ENCODE data around the gene UGT1A8. TPM values are rescaled to one million over a fixed set of nuclear protein-coding genes. Genes with fewer than 3 reads are reported as not detected.

UGT1A8 gene
- total and polyA plus RNA-seq, 2 donors (not counting 3 experiments of a cell fraction or from before 2014, with no cell fraction given), result not detected

GRCh38 chr2:233760043-233760442 is 142.6 kb downstream of the UGT1A8 start, which contains the start of gene UGT1A1:
TSS of gene UGT1A1 (plus strand) at chr2:233760270. CDS start at chr2:233760288, 18 bp downstream.
- CTCF ChIA-PET, result no interaction called here
- no peak for FAIRE-seq
- no peaks in the 10 kb centered on the region for H3K79me2 ChIP-seq (ENCODE audit: control insufficient read depth, insufficient read depth, low read length)
- H3K36me3 ChIP-seq (ENCODE audit: control insufficient read depth in 2 of 2, extremely low read depth in 1 of 2, insufficient read depth in 2 of 2, low read length in 2 of 2), result no peaks in the 10 kb centered on the region
- no peak for DNase-seq (ENCODE audit: low read depth, low spot score)
- no peaks in the 10 kb centered on the region for H4K20me1 ChIP-seq (replicated peaks; ENCODE audit: control insufficient read depth, extremely low read depth, insufficient read depth, low read length)
- H2AFZ ChIP-seq (ENCODE audit: low read depth, low read length), result no peak within 1 kb of the TSS
- intact Hi-C loops (cut with micrococcal nuclease) (no loop called here), dilution Hi-C loops (cut with MboI; ENCODE audit: extremely low pct_ligation_motif_present, low sequenced_read_pairs) (no loop called here)
- POLR2A ChIA-PET, result no interaction called here
- H3K9ac ChIP-seq (replicated peaks; ENCODE audit: extremely low read depth, insufficient read depth, low read length), result no peak within 1 kb of the TSS
- H3K9me1 ChIP-seq (replicated peaks; ENCODE audit: control insufficient read depth, extremely low read depth, insufficient read depth, low read length), result no peaks in the 10 kb centered on the region
- no peak for TF ChIP-seq FOS (IDR thresholded peaks at IDR 0.05; ENCODE audit: borderline replicate concordance, insufficient read depth, low read length)
- no peak for TF ChIP-seq GATA2 (IDR thresholded peaks at IDR 0.05; ENCODE audit: insufficient read depth, insufficient read length, low read depth, low read length)
- TF ChIP-seq EZH2 (IDR thresholded peaks at IDR 0.05; ENCODE audit: borderline replicate concordance, low read depth, low read length, severe bottlenecking), result no peak
- H3K4me2 ChIP-seq (ENCODE audit: insufficient read depth, low read length), result no peak within 1 kb of the TSS
- no peak within 1 kb of the TSS for H3K4me3 ChIP-seq (replicated peaks in 1 of 3; ENCODE audit: insufficient read depth in 1 of 3, low read depth in 1 of 3, low read length in 3 of 3)
- H3K27me3 ChIP-seq (ENCODE audit: control insufficient read depth in 2 of 2, insufficient read depth in 2 of 2, low read length in 2 of 2), result peaks cover 1 to 6% of the 10 kb centered on the region in 2 experiments
- H3K9me3 ChIP-seq (replicated peaks; ENCODE audit: control insufficient read depth, insufficient read depth, low read length), result no peaks in the 10 kb centered on the region
- H3K4me1 ChIP-seq (ENCODE audit: control insufficient read depth, extremely low read depth, insufficient read depth, low read length), result no peaks in the 10 kb centered on the region
- H3K27ac ChIP-seq (ENCODE audit: insufficient read depth, low read depth, low read length), result no peak within 1 kb of the TSS
- BruUV-seq (replicated peaks), result no TSS peak

DNA sequence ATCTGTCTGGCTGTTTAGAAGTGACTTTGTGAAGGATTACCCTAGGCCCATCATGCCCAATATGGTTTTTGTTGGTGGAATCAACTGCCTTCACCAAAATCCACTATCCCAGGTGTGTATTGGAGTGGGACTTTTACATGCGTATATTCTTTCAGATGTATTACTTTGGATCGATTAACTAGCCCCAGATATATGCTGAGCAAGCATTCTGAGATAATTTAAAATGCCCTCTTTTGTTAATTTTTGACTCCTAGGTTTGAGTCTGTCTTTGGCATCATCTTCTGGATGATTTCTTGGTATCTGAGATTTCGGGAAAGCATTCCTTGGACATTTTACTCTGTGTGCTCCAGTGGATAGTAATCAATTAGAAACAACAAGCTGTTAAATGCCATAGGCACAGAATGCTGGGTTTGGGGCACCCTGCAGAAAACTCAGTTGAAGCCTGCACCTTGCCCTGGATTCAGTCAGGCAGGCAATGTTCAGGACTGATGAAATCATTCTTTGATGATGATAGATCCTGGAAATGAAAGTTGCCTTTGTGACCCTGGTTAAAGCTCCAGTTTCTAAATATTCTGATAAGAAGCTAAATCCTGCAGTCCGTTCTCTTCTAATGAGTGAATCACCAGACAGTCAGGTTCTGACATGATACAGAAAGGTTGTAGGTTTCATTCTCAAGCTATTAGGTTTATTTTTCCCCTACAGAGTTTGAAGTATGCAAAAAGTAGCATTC is 143.8 kb downstream of the UGT1A8 start:
- Histone ChIP-seq H3K4me1 (ENCODE audit: control insufficient read depth, extremely low read depth, insufficient read depth, low read length) (no peaks in the 10 kb centered on the region), H3K36me3 (ENCODE audit: control insufficient read depth in 2 of 2, extremely low read depth in 1 of 2, insufficient read depth in 2 of 2, low read length in 2 of 2) (no peaks in the 10 kb centered on the region), H4K20me1 (replicated peaks; ENCODE audit: control insufficient read depth, extremely low read depth, insufficient read depth, low read length) (no peaks in the 10 kb centered on the region), H3K9me3 (replicated peaks; ENCODE audit: control insufficient read depth, insufficient read depth, low read length) (no peaks in the 10 kb centered on the region), H3K27me3 (ENCODE audit: control insufficient read depth in 2 of 2, insufficient read depth in 2 of 2, low read length in 2 of 2) (peaks cover 1 to 6% of the 10 kb centered on the region in 2 experiments), H3K27ac (ENCODE audit: insufficient read depth, low read depth, low read length) (no peak overlapping the region), H3K4me2 (ENCODE audit: insufficient read depth, low read length) (no peak overlapping the region), H3K4me3 (replicated peaks in 1 of 3; ENCODE audit: insufficient read depth in 1 of 3, low read depth in 1 of 3, low read length in 3 of 3) (no peak overlapping the region), H3K9me1 (replicated peaks; ENCODE audit: control insufficient read depth, extremely low read depth, insufficient read depth, low read length) (no peaks in the 10 kb centered on the region), H2AFZ (ENCODE audit: low read depth, low read length) (no peak overlapping the region), H3K9ac (replicated peaks; ENCODE audit: extremely low read depth, insufficient read depth, low read length) (no peak overlapping the region), H3K79me2 (ENCODE audit: control insufficient read depth, insufficient read depth, low read length) (no peaks in the 10 kb centered on the region)
- intact Hi-C loops (cut with micrococcal nuclease) (no loop called here), dilution Hi-C loops (cut with MboI; ENCODE audit: extremely low pct_ligation_motif_present, low sequenced_read_pairs) (no loop called here)
- ChIA-PET POLR2A (no interaction called here), CTCF (no interaction called here)
- no TSS peak for BruUV-seq (replicated peaks)
- FAIRE-seq (no peak), DNase-seq (ENCODE audit: low read depth, low spot score) (no peak)
- TF ChIP-seq MYC (IDR thresholded peaks at IDR 0.05; ENCODE audit: low read depth, low read length), result no peak
- TF ChIP-seq, protein P1, sequence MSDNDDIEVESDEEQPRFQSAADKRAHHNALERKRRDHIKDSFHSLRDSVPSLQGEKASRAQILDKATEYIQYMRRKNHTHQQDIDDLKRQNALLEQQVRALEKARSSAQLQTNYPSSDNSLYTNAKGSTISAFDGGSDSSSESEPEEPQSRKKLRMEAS (IDR thresholded peaks at IDR 0.05; ENCODE audit: insufficient read depth, insufficient read length), result no peak
- TF ChIP-seq FOS (IDR thresholded peaks at IDR 0.05; ENCODE audit: borderline replicate concordance, insufficient read depth, low read length), result no peak

Data from endothelial cell of umbilical vein (primary cell).